ENCODE measurements around the gene RET.

The RET gene

GRCh38 chr10:43064331-43065075 is 12.4 kb upstream of the RET start:
- DNase-seq: no peak

DNA sequence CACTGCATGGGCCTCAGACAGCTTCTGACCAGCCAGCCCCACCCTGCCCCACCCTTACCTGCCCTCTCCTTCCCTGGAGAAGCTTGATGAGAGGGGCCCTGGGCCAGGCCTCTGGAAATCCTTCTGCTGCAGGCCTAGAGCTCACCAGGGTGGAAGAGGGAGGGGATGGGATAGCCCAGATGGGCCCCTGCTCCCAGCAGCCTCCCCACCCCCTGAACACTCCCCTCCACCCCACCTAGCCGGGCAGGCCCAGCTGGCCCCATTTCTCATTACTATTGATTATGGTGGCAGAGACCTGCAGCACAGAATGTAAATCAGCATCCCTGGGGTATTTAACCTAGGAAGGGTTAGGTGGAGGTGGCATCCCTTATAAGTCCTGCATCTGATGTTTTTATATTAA is 11.6 kb upstream of the RET start:
- DNase-seq: no peak

DNA sequence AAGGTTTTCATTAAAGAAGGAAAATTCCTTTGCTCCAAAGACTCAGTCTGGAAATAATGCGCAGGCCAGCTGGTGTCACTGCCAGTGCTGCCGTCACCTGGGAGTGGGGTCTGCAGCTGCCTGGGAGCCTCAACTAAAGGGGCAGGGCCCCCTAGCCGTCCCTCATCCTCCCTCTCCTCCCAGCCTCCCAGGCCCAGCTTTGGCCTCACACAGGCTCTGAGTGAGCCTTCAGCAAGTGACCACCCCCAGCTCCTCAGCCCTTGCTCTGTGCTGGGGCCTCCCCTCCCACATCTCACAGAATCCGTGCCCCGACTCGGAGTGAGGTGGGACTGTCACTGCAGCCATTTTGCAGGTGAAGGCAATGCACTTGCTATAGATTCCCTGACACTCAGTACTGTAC is 11.1 kb upstream of the RET start:
- DNase-seq: no peak

- no peak for DNase-seq
Measured at GRCh38 chr10:43066481-43066880, 10.4 kb upstream of the RET start.

- DNase-seq: no peak
Measured at GRCh38 chr10:43067391-43068135, 9.3 kb upstream of the RET start.

DNA sequence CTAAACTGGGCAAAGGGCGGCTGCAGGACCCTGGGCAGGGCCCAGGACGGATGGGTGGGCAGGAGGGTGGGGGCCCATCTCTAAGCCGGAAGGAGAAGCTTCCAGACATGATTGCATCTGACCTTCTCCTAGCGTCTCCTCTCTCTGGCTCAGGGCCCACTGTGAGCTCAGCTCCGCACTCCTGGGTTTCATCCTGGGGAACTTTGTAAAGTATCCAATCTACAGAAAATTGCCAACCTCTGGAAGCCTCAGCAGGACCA is 8.8 kb upstream of the RET start:
- DNase-seq: no peak

DNA sequence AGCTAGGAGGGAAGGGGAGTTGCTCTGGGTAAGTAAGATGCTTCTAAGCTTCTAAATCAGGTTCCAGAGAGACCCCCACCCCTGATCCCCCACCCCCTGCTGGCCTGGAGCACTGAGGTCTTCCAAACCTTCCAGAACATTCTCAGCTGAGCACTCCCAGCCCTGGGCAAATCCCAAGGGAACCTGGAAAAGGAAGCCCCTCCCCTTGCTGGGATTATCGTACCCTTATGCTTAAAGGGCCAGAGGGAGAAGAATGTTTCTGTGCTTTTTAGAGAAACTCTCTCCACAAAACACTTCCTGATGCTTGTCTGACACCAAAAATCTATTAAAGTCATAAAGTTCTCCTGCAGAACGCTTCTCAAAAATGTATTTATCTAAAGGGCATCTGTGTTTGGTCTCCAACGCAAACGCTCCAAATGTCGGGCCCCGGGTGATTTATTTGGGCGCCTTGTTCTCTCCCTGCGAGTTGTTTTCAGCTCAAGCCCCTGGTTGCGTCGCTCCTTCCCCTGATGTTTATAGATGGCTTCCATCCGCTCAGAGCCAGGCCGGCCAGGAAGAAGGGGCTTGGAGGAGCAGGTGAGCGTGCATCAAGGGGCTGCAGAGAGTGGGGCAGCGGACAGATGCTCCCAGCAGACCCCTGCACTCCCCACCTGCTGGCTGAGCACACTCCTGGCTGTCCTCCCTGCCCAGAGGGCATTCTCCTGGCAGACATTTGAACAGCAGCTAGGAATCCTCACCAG is 8.2 kb upstream of the RET start:
- DNase-seq: no peak

- no peak for DNase-seq
Measured at GRCh38 chr10:43069211-43069515, 7.7 kb upstream of the RET start.

DNA sequence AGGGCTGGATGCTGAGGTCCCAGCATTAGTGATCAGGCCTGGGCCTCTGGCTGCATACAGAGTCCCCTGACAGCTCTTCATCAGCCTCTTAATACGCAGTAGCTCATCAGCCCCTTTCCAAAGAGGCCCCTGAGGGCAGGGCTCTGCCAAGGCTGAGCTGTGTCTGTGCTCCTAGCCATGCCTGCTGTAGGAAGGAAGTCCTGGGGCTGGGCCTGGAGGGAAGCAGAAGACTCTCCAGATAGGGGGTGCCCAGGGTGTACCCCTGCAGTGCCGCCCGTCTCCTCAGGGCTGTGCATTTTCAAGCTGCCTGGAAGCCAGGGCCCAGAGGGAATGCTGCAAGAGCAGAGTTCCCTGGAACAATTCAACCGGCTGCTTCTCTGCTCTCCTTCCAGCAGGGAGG is 7.3 kb upstream of the RET start:
- no peak for DNase-seq

DNA sequence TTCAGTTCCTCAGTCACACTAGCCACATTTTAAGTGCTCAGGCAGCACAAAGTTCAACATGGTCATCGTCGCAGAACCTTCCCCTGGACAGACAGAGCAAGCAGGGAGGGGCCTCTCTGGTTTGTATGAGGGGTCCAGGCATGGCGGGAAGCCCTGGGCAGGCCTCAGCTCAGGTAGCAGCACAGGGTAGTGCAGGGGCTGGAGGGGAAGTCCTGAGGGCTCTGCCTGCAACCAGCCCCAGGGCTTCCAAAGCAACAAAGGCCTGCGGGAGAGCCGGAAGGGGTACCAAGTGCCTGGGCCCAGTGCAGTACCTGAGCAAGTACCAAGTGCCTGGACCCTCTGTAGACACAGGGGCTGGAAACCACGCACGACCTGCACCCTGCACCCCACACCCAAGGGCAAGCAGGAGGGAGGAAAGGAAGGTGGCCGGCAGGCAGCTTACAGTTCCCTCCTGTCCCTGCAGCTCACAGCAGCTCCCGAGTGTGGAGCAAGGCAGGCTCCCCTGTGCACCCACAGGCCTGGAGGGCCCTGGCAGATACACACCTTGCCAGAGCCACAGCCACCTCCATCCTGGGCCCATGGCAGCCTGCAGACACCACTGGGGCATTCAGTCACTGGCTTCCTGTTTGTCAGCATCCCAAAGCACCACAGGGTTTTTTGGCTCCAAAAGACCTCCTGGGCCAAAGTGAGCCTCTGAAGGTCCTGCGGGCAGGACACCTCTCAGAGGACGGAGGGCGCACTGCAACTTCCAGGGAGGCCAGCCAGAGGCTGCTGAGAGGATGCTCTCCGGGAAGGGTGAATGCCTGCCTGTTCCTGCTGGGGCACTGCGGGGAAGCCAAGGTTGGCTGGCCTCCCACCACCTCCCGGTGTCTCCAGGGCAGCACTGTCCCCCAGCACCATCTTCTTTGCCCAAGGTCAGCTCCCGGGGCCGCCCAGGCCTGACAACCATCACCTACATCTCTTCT is 6.5 kb upstream of the RET start:
- no peak for DNase-seq

DNA sequence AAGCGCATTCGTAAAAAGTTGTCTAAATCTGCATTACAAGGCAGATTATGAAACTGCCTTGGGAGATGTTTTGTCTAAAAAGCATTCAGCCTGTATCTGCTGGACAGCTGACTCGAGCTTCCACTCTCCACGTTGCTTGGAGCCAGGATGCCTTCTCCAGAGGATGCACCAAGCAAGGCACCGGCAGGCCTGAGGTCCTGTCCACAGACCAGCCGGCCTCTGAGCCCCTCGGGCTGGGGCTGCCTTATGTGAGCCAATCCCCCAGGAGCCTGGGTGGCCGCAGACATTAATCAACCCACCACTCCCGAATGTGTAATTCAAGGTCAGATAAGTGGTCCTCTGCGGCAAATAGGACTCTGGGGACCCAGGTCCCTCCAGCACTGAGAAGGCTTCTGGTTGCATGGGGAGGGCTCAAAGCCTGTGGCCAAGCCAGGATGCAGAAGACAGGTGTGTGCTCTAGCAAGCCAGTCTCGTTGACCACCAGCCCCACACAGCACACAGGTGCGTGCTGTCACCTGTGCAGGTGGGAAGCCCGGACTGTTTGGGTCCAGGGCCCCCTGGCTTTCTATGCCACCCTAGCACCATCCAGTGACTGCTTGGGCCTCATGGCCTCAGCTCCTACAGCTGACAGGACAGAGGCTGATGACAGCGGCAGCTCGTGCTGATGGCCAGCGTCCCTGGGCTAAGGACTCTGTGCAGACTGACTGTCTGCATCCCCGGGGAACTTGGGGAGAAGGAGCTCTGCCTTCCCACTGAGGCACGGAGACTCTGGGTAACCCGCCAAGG is 4.8 kb upstream of the RET start:
- no peak for DNase-seq

DNA sequence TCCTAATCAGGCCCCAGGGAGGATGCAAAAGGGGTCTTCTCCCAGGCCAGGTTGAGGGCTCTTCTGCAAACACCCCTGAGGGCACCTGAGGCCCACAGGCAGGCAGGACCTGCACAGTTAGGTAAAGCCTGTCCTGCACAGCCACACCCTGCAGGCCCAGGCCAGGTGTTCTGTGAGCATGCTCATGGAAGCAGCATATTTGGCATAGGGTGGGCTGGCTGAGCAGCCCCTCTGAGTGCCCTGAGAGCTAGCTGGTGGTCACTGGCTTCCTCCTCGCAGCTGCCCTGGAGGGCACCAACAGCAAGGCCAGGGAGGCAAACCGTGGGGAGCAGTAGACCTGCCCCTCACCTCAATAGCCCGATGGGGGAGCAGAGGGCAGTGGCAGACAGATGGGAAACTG is 3.7 kb upstream of the RET start:
- no peak for DNase-seq

GRCh38 chr10:43073721-43074120 is 3.1 kb upstream of the RET start:
- DNase-seq: no peak

GRCh38 chr10:43074409-43074808 is 2.5 kb upstream of the RET start:
- DNase-seq: no peak

DNA sequence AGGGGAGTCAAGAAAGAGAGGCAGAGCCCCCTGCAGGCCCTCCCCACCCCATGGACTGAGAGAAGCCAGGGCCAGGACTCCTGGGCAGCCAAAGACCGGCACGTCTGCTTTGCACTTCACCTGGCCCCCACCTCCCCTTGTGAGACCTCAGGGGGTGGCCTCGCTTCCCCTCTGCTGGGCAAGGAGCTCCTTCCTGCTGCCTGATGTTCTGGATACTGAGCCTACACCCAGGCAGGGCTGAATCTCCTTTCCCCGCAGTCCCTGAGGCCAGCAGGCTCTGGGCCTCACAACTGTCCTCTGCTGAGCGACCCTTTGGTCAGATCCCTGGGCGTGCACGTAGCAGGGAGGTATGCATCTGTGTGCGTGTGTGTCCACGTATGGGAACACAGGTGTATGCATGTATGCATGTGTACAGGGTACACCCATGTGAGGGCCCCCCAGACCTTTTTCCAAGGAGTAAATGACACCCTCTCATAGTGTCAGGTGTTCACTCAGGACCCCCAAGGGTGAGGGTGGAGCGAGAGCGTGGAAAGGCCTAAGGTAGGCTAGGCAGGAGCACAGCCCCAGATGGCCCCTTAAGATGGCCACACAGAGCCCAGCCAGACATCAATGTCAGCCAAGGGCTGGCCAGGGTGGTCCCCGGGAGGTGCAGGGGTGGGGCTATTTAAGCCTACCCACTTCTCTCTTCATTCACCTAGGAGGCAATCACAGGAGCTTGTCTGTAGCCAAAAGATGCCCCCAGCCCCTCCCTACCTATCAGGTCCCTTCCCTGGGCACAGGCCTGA is 1.9 kb upstream of the RET start:
- no peak for DNase-seq

GRCh38 chr10:43075612-43076003 is 1.3 kb upstream of the RET start:
- no peak for DNase-seq

GRCh38 chr10:43076311-43076875 is 476 bp upstream of the RET start:
- no peak for DNase-seq

DNA sequence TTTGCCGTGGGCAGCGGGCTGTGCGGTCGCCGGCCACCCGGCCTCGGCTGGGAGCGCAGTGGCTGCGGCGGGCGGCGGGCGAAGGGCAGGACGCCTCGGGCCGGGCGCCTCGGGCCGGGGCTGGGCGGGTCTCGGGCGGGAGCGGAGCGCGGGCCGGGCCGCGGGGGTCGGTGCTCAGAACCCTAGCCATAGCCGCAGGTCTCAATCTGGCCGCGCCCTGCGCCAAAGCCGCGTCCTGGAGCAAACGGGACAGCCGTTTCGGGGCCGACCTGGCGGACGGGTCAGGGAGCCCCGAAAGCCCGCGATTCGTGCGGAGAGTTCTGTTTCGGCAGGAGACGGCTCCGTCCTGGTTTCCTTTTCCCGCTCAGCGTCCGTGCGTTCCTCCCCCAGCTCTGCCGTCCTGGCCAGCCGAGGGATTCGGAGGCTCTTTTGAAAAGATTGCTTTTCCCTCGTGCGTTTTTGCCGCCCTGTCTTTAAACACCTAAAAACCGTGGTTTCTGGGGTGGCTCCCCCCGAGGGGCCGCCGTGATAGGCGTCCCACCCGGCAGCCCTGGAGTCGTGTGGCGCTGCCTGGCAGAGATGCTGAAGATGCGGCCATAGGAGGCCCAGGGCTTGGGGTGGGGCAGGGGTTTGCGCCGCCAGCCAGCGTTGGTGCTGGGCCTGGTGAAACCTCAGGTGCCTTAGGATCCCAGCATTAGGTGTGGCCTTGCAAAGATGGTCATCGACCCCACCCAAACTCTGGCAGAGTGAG is 727 bp downstream of the RET start:
- no peak for DNase-seq

GRCh38 chr10:43078175-43078985 is 1.5 kb downstream of the RET start:
- no peak for DNase-seq

DNA sequence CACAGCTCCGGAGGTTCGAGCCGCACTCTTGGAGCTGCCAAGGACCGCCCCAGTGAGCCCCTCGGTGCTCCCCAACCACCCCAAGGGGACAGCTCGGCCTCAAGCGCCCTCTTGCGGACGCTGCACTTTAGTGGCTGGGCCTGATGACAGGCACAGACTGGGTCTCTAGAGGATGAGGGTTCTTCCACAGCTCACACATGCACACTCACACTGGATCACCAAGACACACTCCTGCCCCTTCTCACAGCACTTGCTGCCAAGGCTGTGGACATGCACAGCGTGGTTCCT is 2.1 kb downstream of the RET start:
- DNase-seq: no peak

Data from right forelimb (tissue), 1 donor.